Esophagus mucosa (tissue), 1 donor: ENCODE results near the gene RO60. TPM values are rescaled to one million over a fixed set of nuclear protein-coding genes. Genes with fewer than 3 reads are reported as not detected.

ENCODE experiments used
- total RNA-seq: library from RNA; stranded (reverse); gene quantifications from one replicate; pipeline ENCODE4 v1.2.4, GENCODE V29; 2023
- donor health status: DM: yes; HTN: yes; CAD: no.

RO60 gene
- total RNA-seq, 1 donor from 2014 or later, result 26.1 TPM

Other genes starting within 250 kb of the RO60 start
- gene UCHL5, start 252 bp upstream of the RO60 start, total RNA-seq, result 34.0 TPM
- gene GLRX2, start 45.8 kb downstream of the RO60 start, total RNA-seq, result 15.7 TPM
- 33.1 TPM for gene CDC73, start 62.4 kb downstream of the RO60 start, total RNA-seq
- 0.04 TPM for gene B3GALT2, start 127.0 kb downstream of the RO60 start, total RNA-seq